Aorta (tissue), 5 donors: ENCODE data around the gene PARL. TPM values are rescaled to one million over a fixed set of nuclear protein-coding genes. Genes with fewer than 3 reads are reported as not detected.

ENCODE experiments used
- ATAC-seq: fragments of 200-7000 bp; cut with Tn5 transposase; one replicate; pipeline ENCODE4 v1.9.1; 2022; ENCODE audit warnings: moderate library complexity; ENCODE audit not compliant: low FRiP score
- DNase-seq, 2 donors: peaks; one replicate each; pipeline ENCODE4 v3.0.0-alpha.2; 2020
- H3K27ac ChIP-seq, 2 donors: one replicate each; pipeline ENCODE4 v1.5.1; 2013; ENCODE audit warnings: low read length in 2 of 2, mild to moderate bottlenecking in 2 of 2, moderate library complexity in 2 of 2, control low read depth in 1 of 2, inconsistent platforms in 1 of 2, low read depth in 1 of 2
- H3K27me3 ChIP-seq, 2 donors: one replicate each; pipeline ENCODE4 v1.6.1; 2013; ENCODE audit warnings: control low read depth in 1 of 2, low read length in 1 of 2, mild to moderate bottlenecking in 1 of 2, moderate library complexity in 1 of 2; ENCODE audit not compliant: insufficient read depth in 2 of 2, control insufficient read depth in 1 of 2
- H3K36me3 ChIP-seq, 2 donors: one replicate each; pipeline ENCODE4 v1.6.1; 2013; ENCODE audit warnings: control low read depth in 1 of 2, low read length in 1 of 2, mild to moderate bottlenecking in 1 of 2; ENCODE audit not compliant: insufficient read depth in 2 of 2, control insufficient read depth in 1 of 2
- H3K4me1 ChIP-seq, 2 donors: one replicate each; pipeline ENCODE4 v1.6.1; 2013; ENCODE audit warnings: low read length in 2 of 2, control low read depth in 1 of 2, mild to moderate bottlenecking in 1 of 2, moderate library complexity in 1 of 2; ENCODE audit not compliant: insufficient read depth in 2 of 2, control insufficient read depth in 1 of 2
- H3K4me3 ChIP-seq, 2 donors: one replicate each; pipeline ENCODE4 v1.5.1; 2013; ENCODE audit warnings: low read length in 2 of 2, control low read depth in 1 of 2, mild to moderate bottlenecking in 1 of 2
- H3K9me3 ChIP-seq: one replicate; pipeline ENCODE4 v1.6.1; 2013; ENCODE audit warnings: mild to moderate bottlenecking, low read length; ENCODE audit not compliant: control insufficient read depth
- WGBS, 2 donors: extraction: QIAGEN DNeasy Blood & Tissue Kit; methylation state at CpG; one replicate each; pipeline ENCODE4 v1.1.7; 2013; 5-methylcytosine and 5-hydroxymethylcytosine counted together
- intact Hi-C, 2 donors: fragments of 100-400 bp; cut with DNase I; formaldehyde crosslinking; loops; one replicate each; pipeline versions ENCODE4 v1.14.2 to v1.15.0; 2022
- polyA plus RNA-seq, 2 donors: library from polyadenylated mRNA; stranded (reverse); fragments of 200-250 nt; gene quantifications; one replicate each; pipeline ENCODE4 v1.2.3, GENCODE V29; 2013
- total RNA-seq, 2 donors: library from RNA; stranded (reverse); fragmentation: NEBNext Ultra II Directional; extraction: Animal tissue kit (Norgen Biotek cat#: 25700); gene quantifications; one replicate each; pipeline ENCODE4 v1.2.1, GENCODE V29; 2021
- donor health status: healthy with polysubstance abuse.
- donor health status: Bipolar disorder and iron deficiency.
- donor health status: DM: no; HTN: no; CAD: no.
- donor health status: DM: no; HTN: no; CAD: no.
- donor health status: DM: yes; HTN: yes; CAD: no.

The PARL gene
- total and polyA plus RNA-seq, 4 donors: 49.5 to 76.4 (median 60.3) TPM

- intact Hi-C loops: no loop called here
These were observed 24.4 kb upstream of the PARL start for GRCh38 chr3:183909030-183909600.

DNA sequence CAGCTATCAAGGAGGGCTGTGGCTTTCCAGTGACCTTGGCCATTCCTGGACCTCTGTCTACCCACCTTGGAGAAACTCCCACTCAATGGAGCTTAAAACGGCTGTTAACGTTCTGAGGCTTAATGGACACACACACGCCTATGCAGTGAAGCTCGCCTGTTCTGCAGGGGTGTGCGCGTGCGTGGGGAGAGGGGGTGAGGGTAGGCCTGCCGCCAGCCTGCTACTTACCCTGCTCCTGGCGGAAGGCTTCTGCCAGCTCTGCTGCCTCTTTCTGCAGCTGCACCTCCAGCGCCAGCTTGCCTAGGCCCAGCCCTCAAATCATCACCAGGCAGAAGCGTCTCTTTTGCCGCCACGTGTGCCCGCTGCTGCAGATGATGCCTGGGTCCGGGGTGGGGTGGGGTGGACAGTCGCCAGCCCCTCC lies 23.2 kb upstream of the PARL start:
- intact Hi-C loops: no loop called here
- H3K27me3 ChIP-seq: no peaks in the 10 kb centered on the region

More at GRCh38 chr3:183909030-183909600, 24.4 kb upstream of the PARL start:
- no peak overlapping the region for H3K4me3 ChIP-seq
- no peak for ATAC-seq
- no peaks in the 10 kb centered on the region for H3K36me3 ChIP-seq
- no peaks in the 10 kb centered on the region for H3K4me1 ChIP-seq
- WGBS, 2 donors: 78 to 80% methylated on average over 14 of the region's 14 CpGs
- DNase-seq: no peak
- no peak overlapping the region for H3K27ac ChIP-seq
- H3K9me3 ChIP-seq: no peaks in the 10 kb centered on the region
- H3K27me3 ChIP-seq: no peaks in the 10 kb centered on the region

DNA sequence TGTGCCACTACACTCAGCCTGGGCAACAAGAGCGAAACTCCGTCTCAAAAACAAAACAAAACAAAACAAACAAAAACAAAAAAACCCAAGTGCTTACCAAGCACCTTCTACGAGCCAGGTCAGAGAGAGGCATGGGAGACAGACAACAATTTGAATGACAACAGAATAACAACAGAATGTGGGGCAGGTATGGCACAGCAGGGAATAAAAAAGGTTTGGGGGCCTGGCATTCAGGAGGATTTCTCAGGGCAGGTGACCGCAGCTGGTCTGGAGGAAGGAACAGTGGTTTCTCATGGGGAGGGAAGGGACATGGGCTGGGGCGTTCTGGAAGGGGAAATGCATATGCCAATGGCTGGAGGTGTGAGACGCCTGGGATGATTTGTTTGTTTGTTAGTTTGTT lies 22.5 kb upstream of the PARL start:
- 60 to 67% methylated on average over 6 of the region's 6 CpGs for WGBS, 2 donors
- Histone ChIP-seq H3K27me3 (no peaks in the 10 kb centered on the region), H3K36me3 (no peaks in the 10 kb centered on the region), H3K9me3 (no peaks in the 10 kb centered on the region), H3K4me1 (no peaks in the 10 kb centered on the region), H3K27ac (no peak overlapping the region), H3K4me3 (no peak overlapping the region)
- intact Hi-C loops: no loop called here
- no peak for DNase-seq
- no peak for ATAC-seq

More for the DNA sequence above, 23.2 kb upstream of the PARL start:
- DNase-seq (no peak), ATAC-seq (no peak)
- Histone ChIP-seq H3K27ac (no peak overlapping the region), H3K36me3 (no peaks in the 10 kb centered on the region), H3K4me3 (no peak overlapping the region), H3K4me1 (no peaks in the 10 kb centered on the region), H3K9me3 (no peaks in the 10 kb centered on the region)
- 77 to 83% methylated on average over 16 of the region's 16 CpGs for WGBS, 2 donors

GRCh38 chr3:183906234-183906921 lies 21.7 kb upstream of the PARL start:
- ATAC-seq (no peak), DNase-seq (no peak)
- Histone ChIP-seq H3K9me3 (no peaks in the 10 kb centered on the region), H3K27me3 (no peaks in the 10 kb centered on the region), H3K4me3 (no peak overlapping the region), H3K36me3 (no peaks in the 10 kb centered on the region), H3K27ac (no peak overlapping the region), H3K4me1 (no peaks in the 10 kb centered on the region)
- WGBS, 2 donors: 80 to 81% methylated on average over 13 of the region's 13 CpGs
- intact Hi-C loops: no loop called here

DNA sequence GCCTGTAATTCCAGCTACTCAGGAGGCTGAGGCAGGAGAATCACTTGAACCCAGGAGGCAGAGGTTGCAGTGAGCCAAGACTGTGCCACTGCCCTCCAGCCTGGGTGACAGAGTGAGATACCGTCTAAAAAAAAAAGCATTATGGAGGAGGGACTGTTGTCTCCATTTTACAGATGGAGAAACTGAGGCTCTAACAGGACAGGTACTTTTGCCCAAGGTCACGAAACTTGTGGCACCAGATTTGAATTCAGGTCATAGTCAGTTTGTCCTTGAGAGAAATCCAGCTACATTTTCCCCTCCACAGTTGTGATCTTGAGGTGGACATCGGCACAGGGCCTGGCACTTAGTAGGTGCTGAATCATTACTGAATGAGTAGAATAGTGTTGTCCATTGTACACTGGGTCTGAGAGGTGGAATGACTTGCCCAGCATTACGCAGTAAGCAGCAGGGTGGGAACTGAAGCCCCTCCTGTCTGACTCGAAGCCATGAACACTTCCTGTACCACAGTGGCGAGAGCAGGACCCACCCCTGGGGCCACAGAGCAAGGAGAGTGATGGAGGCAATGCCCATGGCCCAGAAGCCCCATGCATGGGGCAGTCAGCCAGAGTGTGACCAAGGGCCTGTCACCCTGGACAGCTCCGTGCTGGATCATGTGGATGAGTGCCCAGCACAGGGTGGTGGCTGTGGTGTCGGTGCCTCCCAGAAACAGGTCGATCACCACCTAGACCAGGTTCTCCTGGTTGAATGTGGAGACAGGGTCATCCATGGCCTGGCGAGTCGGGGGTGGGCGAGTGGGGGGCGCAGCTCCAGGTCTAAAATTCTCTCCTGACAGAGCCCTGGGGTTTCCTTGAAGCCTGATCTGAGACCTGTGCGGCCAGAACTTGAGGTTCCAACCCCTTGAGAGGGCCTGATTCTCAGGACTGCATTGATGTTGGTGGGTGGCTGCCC lies 20.4 kb upstream of the PARL start:
- Histone ChIP-seq H3K9me3 (no peaks in the 10 kb centered on the region), H3K36me3 (no peaks in the 10 kb centered on the region), H3K27me3 (no peaks in the 10 kb centered on the region), H3K27ac (no peak overlapping the region), H3K4me3 (no peak overlapping the region), H3K4me1 (no peaks in the 10 kb centered on the region)
- DNase-seq (peak in 1 of 2 donors; percentile 40), ATAC-seq (no peak)
- 74 to 78% methylated on average over 14 of the region's 14 CpGs for WGBS, 2 donors
- intact Hi-C loops: loop anchor here in 1 of 2 donors (5.0 kb wide), 1 partner anchor 337 kb away; no protein-coding TSS in a partner anchor

- 66 to 68% methylated on average over 11 of the region's 11 CpGs for WGBS, 2 donors
These were observed 13.3 kb upstream of the PARL start for GRCh38 chr3:183898028-183898431.

DNA sequence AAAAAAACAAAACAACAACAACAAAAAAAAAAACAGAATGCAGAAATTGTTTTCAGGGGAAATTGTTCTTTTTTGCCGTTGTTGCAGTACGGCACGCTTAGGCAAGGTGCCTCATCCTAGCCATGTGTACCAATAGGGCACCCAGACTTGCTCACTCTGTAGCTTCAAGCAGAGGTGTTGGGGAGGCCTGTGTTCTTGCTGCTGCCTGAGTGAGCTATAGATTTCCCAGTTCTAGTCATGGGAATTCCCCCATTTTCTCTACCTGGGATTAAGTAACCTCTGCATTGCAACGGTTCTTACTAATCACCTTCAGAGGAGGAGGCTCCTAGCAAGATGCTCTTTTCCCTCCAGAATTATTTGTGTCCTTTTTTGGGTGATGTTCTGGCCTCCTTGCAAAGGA lies 12.9 kb upstream of the PARL start:
- no peak overlapping the region for H3K27ac ChIP-seq
- 90 to 91% methylated on average over 4 of the region's 4 CpGs for WGBS, 2 donors
- ATAC-seq (no peak), DNase-seq (no peak)
- H3K4me1 ChIP-seq: no peaks in the 10 kb centered on the region
- no peaks in the 10 kb centered on the region for H3K27me3 ChIP-seq
- no peaks in the 10 kb centered on the region for H3K36me3 ChIP-seq
- no peaks in the 10 kb centered on the region for H3K9me3 ChIP-seq
- intact Hi-C loops: loop anchor here (5.0 to 10.0 kb wide), 2 partner anchors 235 to 357 kb away; no protein-coding TSS in a partner anchor
- no peak overlapping the region for H3K4me3 ChIP-seq

More at GRCh38 chr3:183898028-183898431, 13.3 kb upstream of the PARL start:
- intact Hi-C loops: loop anchor here (5.0 to 10.0 kb wide), 2 partner anchors 234 to 357 kb away; no protein-coding TSS in a partner anchor
- Histone ChIP-seq H3K36me3 (no peaks in the 10 kb centered on the region), H3K4me1 (no peaks in the 10 kb centered on the region), H3K27me3 (no peaks in the 10 kb centered on the region), H3K4me3 (no peak overlapping the region), H3K27ac (no peak overlapping the region), H3K9me3 (no peaks in the 10 kb centered on the region)
- ATAC-seq: no peak
- DNase-seq: peak in 1 of 2 donors; percentile 31

DNA sequence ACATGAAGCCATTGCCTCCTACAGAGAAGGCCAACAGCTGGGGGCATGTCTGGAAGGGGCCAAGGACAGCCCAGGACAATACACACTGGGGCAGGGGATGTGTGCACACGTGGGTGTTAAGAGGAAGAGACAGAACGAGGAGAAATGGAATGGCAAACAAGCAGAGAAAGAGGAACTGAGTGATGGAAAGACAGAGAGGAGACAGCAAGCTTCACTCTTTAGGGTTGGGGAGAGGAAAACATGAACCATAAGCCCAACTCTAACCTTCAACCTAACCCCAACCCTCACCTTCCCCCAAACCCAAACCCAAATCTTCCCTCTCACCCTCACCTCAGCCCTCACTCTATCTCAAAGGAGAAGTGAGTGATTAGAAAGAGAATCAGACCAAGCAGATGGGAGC lies 11.9 kb upstream of the PARL start:
- ATAC-seq: no peak
- intact Hi-C loops: loop anchor here (5.0 to 10.0 kb wide), 2 partner anchors 236 to 358 kb away; no protein-coding TSS in a partner anchor
- Histone ChIP-seq H3K4me1 (no peaks in the 10 kb centered on the region), H3K27me3 (no peaks in the 10 kb centered on the region), H3K36me3 (no peaks in the 10 kb centered on the region), H3K27ac (no peak overlapping the region), H3K4me3 (no peak overlapping the region), H3K9me3 (no peaks in the 10 kb centered on the region)
- 63 to 71% methylated on average over 2 of the region's 2 CpGs for whole genome bisulfite sequencing, 2 donors
- DNase-seq: no peak
